ENCODE data around the gene PTPA. TPM values are rescaled to one million over a fixed set of nuclear protein-coding genes. Genes with fewer than 3 reads are reported as not detected.

Gene PTPA
- total RNA-seq, 2 donors from 2014 or later: 94.5 to 142 TPM

- Histone ChIP-seq H3K4me1 (peaks cover 10% of the 10 kb centered on the region), H3K9me3 (no peaks in the 10 kb centered on the region), H3K36me3 (no peaks in the 10 kb centered on the region), H3K27me3 (no peaks in the 10 kb centered on the region), H3K4me3 (no peak overlapping the region), H3K9ac (ENCODE audit: low read depth in 2 of 2, low read length in 2 of 2) (peak overlapping the region; percentile 64 to 85), H3K27ac (peak overlapping the region; percentile 73)
- DNase-seq: peak; percentile 95
- TF ChIP-seq, protein P1, sequence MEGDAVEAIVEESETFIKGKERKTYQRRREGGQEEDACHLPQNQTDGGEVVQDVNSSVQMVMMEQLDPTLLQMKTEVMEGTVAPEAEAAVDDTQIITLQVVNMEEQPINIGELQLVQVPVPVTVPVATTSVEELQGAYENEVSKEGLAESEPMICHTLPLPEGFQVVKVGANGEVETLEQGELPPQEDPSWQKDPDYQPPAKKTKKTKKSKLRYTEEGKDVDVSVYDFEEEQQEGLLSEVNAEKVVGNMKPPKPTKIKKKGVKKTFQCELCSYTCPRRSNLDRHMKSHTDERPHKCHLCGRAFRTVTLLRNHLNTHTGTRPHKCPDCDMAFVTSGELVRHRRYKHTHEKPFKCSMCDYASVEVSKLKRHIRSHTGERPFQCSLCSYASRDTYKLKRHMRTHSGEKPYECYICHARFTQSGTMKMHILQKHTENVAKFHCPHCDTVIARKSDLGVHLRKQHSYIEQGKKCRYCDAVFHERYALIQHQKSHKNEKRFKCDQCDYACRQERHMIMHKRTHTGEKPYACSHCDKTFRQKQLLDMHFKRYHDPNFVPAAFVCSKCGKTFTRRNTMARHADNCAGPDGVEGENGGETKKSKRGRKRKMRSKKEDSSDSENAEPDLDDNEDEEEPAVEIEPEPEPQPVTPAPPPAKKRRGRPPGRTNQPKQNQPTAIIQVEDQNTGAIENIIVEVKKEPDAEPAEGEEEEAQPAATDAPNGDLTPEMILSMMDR (IDR thresholded peaks at IDR 0.05): no peak
- intact Hi-C loops (cut with DNase I): no loop called here
Measured at GRCh38 chr9:129166623-129167557, 55.7 kb downstream of the PTPA start.

GRCh38 chr9:129170229-129170628 is 59.0 kb downstream of the PTPA start:
- H3K27ac ChIP-seq: no peak overlapping the region
- no peak overlapping the region for H3K9ac ChIP-seq (ENCODE audit: low read depth in 2 of 2, low read length in 2 of 2)
- no peaks in the 10 kb centered on the region for H3K36me3 ChIP-seq
- peaks cover 13% of the 10 kb centered on the region for H3K4me1 ChIP-seq
- TF ChIP-seq, protein P1 (IDR thresholded peaks at IDR 0.05): no peak
- H3K27me3 ChIP-seq: no peaks in the 10 kb centered on the region
- no peak for DNase-seq
- H3K9me3 ChIP-seq: no peaks in the 10 kb centered on the region
- H3K4me3 ChIP-seq: no peak overlapping the region
- intact Hi-C loops (cut with DNase I): loop anchor here (5.0 kb wide), 1 partner anchor 312 kb away; no protein-coding TSS in a partner anchor

- H3K4me1 ChIP-seq: peaks cover 9% of the 10 kb centered on the region
Measured at GRCh38 chr9:129171993-129172751, 61.0 kb downstream of the PTPA start.

GRCh38 chr9:129172816-129173215 is 61.6 kb downstream of the PTPA start:
- Histone ChIP-seq H3K9me3 (no peaks in the 10 kb centered on the region), H3K4me3 (no peak overlapping the region), H3K27me3 (no peaks in the 10 kb centered on the region), H3K4me1 (peaks cover 6% of the 10 kb centered on the region), H3K36me3 (no peaks in the 10 kb centered on the region), H3K9ac (ENCODE audit: low read depth in 2 of 2, low read length in 2 of 2) (no peak overlapping the region), H3K27ac (no peak overlapping the region)
- TF ChIP-seq, protein P1 (IDR thresholded peaks at IDR 0.05): no peak
- intact Hi-C loops (cut with DNase I): loop anchor here (2.0 to 5.0 kb wide), 2 partner anchors 309 to 438 kb away; no protein-coding TSS in a partner anchor
- DNase-seq: no peak

More at GRCh38 chr9:129171993-129172751, 61.0 kb downstream of the PTPA start:
- Histone ChIP-seq H3K9me3 (no peaks in the 10 kb centered on the region), H3K36me3 (no peaks in the 10 kb centered on the region), H3K27me3 (no peaks in the 10 kb centered on the region), H3K4me3 (no peak overlapping the region), H3K9ac (ENCODE audit: low read depth in 2 of 2, low read length in 2 of 2) (no peak overlapping the region), H3K27ac (no peak overlapping the region)
- no peak for DNase-seq
- TF ChIP-seq, protein P1 (IDR thresholded peaks at IDR 0.05): no peak
- intact Hi-C loops (cut with DNase I): loop anchor here (2.0 to 5.0 kb wide), 2 partner anchors 310 to 439 kb away; no protein-coding TSS in a partner anchor
